ENCODE data around the gene MUC15.

GRCh38 chr11:26599425-26599824, 27.4 kb upstream of the MUC15 start:
- no peak for TF ChIP-seq POLR2AphosphoS5 (IDR thresholded peaks at IDR 0.05; ENCODE audit: low read depth, low read length)
- no peak for TF ChIP-seq POLR2A (IDR thresholded peaks at IDR 0.05; ENCODE audit: low read depth, low read length)
